ENCODE measurements around the gene EHMT2.
A peak's percentile ranks its signal among the peaks of the same experiment; 100 is the strongest.
"Not testable (repeated sequence)": the region's sequence is repeated elsewhere in the genome, so short reads cannot be mapped to it uniquely, and the experiment has no call there.

EHMT2 gene

DNA sequence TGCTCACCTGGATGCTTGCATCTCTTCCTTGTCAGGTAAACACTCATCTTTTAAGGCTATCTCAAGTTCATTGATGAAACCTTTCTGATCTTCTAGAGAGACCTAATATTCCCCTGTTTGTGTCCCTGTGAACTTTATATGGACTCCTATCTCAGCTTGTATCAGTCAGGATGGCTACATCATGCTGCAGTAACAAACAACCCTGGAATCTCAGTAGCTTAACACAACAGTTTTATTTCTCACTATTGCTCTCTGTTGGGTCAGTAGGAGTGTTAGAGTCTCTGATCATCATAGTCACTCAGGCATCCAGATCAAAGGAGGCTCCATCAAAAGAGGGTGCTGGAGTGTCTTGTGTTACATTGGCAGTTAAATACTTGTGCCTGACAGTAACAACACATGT lies 17.9 kb upstream of the EHMT2 start:
- DNase-seq (ENCODE audit: low spot score), result no peak

GRCh38 chr6:31911826-31912585 lies 14.5 kb upstream of the EHMT2 start:
- DNase-seq (ENCODE audit: low spot score), result no peak

GRCh38 chr6:31909298-31909697 lies 11.8 kb upstream of the EHMT2 start:
- DNase-seq (ENCODE audit: low spot score), result not testable (repeated sequence)

DNA sequence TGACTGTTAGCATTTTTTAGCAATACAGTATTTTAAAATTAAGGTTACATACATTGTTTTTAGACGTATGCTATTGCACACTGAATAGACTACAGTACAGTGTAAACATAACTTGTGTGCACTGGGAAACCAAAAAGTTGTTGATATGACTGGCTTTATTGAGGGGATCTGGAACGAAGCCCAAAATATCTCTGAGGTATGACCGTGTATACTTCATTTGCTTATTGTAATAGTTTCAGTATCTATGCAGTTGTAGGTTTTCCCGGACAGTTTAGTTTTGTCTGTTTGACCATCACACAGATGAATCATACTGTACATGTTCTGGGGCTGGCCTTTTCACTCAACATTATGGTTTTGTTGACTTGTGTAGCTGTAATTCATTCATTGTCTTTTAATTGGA lies 11.3 kb upstream of the EHMT2 start:
- no peak for DNase-seq (ENCODE audit: low spot score)

GRCh38 chr6:31908255-31908654 lies 10.8 kb upstream of the EHMT2 start:
- DNase-seq (ENCODE audit: low spot score), result not testable (repeated sequence)

- no peak for DNase-seq (ENCODE audit: low spot score)
Observed at GRCh38 chr6:31907158-31907813, 9.8 kb upstream of the EHMT2 start.

DNA sequence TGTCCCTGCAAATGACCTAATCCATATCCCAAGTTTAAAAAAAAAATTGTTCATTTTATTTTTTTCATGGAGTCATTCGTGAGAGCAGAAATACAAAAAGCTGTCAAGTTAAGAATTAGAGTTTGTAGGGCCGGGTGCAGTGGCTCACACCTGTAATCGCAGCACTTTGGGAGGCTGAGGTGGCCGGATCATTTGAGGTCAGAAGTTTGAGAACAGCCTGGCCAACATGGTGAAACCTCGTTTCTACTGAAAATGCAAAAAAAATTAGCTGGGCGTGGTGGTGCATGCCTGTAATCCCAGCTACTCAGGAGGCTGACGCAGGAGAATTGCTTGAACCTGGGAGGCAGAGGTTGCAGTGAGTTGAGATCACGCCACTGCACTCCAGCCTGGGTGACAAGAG lies 9.2 kb upstream of the EHMT2 start:
- not testable (repeated sequence) for DNase-seq (ENCODE audit: low spot score)

GRCh38 chr6:31906122-31906521 lies 8.6 kb upstream of the EHMT2 start:
- DNase-seq (ENCODE audit: low spot score), result peak; percentile 53

- no peak for DNase-seq (ENCODE audit: low spot score)
Observed at GRCh38 chr6:31905041-31905440, 7.5 kb upstream of the EHMT2 start.

DNA sequence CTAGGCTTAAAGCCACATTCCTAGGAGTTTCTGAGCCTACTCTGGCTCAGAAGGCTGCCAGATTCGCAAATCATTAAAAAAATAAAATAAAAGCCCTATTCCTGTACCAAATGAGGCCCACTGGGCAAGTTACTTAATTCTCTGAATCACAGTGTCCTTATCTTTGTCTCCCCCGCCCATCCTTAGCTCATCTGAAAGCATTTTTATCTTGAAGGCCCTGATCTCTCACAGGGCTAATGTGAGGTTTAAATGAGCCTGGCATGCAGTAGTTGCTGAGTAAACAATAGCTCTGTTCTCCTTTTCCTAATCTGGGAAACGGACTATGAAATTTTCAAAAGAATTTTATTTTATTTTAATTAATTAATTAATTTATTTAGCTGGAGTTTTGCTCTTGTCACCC lies 6.5 kb upstream of the EHMT2 start:
- DNase-seq (ENCODE audit: low spot score), result no peak

DNA sequence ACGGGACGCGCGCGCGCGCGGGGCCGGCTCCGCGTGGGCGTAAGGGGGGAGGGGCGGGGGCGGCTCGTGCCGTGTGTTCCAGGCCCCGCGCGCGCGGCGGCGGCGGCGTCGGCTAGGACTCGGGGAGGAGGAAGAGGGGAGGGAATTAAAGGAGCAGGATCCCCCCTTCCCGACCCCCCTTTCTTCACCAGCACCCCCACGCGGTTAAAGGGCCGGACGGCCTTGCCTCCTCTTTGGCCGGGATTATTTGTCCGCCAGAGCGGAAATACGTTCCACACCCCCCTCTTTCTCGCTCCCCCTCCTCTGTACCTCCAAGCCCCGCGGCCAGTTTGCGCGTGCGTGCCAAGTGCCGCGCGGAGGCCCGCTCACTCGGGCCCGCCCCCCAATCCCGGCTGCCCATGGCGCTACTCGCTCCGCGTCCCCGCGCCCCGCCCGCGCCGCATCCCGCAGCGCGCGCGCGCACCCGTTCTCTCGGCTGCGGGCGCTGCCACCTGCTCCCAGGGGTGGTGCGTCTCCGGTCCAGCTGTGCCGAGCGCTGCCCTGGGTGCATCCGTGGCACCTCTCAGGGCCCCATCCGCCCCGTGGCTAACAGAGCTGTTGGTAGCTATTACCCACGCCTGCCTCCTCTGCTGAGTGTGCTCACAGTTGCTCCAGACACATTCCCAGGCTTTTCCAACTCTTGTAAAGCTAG lies 4.6 kb upstream of the EHMT2 start, which contains the start of gene ZBTB12:
Gene ZBTB12 (minus strand): TSS at position 134 of the 691 bp plus-strand sequence. CDS start 781 bp downstream, outside the sequence.
- DNase-seq (ENCODE audit: low spot score), result peak; percentile 96

DNA sequence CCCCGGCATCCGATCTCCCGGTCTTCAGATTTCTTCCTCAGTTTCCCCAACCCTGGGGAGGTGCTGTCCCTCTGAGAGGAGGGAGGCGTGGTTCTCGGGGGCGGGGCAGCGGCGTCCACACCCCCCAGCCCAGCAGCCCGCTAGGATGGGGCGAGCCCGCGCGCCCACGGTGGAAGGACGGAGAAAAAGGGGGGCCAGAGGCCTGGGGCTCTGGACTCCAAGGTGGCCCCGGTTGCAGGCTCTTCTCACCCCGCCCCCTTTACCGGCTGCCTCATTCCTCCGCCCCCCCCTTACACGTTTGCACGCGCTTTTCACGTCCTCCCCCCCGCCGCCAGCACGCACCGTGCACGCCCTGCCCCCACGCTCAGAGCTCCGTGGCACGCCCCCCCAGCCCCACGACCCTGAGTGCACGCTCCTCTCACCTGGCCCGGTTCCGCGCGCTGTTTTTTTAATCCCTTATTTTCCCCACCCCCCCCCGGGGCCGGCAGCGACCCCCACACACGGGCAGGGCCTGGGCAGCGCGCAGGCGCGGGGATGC lies 4.0 kb upstream of the EHMT2 start:
- peak; percentile 42 for DNase-seq (ENCODE audit: low spot score)

- DNase-seq (ENCODE audit: low spot score), result no peak
Observed at GRCh38 chr6:31900917-31901414, 3.5 kb upstream of the EHMT2 start.

DNA sequence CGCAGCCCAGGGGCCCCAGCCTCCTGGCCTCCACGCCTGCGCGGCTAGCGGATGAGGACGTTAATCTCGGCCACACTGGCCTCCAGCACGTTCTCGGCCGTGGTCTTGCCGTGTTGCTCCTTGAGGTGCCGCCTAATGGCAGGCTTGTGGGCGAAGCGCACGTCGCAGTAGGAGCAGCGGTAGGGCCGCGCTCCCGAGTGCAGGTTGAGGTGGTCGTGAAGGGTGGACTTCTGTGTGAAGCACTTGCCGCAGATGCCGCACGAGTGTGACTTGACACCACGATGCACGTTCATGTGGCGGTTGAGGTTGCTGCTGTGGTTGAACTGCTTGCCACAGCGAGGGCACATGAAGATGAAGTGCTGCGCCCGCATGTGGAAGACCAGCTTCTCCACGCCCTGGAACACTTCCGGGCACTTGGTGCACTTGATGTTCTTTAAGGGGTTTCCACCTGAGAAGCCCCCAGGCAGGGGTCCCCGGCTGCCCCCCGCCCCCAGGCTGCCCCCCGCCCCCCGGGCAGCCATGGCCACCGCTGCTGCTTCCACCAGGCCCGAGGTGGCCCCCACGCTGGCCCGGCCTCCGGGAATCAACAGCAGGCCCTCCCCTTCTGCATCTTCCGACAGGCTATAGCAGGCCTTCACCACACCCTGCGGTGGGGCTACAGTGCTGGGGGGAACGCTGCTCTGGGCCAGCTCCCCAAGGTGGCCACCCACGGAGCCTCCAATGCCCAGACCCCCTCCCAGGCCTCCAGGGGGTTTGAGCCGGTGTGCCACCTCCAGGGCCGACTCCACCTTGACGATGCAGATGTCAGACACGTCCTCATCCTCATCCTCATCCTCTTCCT lies 2.6 kb upstream of the EHMT2 start:
- DNase-seq (ENCODE audit: low spot score), result no peak

- DNase-seq (ENCODE audit: low spot score), result no peak
Observed at GRCh38 chr6:31899215-31899614, 1.7 kb upstream of the EHMT2 start.

DNA sequence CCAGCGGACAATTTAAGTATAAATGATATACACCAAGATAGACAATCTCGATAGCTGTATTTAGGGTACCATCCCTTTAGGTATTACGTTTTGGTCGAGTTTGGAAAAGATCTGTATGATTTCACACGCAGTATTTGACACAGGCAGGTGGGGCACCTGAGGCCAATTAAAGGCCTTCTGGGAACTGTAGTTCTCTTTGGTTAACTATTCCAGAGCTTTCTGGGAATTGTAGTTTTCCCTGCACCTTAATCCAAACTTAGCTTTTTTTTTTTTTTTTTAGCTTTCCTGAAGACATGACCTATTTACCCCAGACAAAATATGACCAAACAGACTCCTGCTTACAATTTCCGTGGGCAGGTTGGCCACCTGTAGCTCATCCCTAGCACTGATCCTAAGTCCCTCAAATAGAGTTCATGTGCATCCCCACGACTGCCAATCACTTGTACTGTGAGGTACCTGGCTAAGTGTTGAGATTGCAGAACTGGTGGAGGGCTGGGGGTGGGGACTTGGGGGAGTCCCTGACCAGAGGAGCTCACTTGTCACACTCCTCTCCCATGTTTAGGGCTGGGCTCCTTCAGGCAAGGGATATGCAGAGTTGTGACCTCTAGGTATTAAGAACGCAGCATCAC lies 999 bp upstream of the EHMT2 start:
- no peak for DNase-seq (ENCODE audit: low spot score)

- peak; percentile 82 for DNase-seq (ENCODE audit: low spot score)
Observed at GRCh38 chr6:31896856-31897611, 464 bp downstream of the EHMT2 start.

DNA sequence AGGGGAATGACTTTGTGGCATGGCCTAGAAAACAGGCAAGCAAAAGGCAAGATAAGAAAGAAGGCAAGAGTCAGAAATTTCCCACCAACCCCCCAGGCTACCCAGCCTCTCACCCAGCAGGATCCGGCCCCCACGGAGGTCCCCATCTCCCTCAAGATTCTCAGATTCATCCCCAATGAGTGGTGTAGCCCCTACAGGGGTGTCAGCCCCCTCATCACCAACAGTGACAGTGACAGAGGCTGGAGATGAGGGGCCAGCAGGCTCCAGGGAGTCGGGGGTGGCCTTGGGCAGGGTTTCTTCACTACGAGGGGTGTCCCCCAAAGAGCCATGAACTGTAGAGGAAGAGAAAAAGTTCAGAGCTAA lies 1.0 kb downstream of the EHMT2 start:
- no peak for DNase-seq (ENCODE audit: low spot score)

DNA sequence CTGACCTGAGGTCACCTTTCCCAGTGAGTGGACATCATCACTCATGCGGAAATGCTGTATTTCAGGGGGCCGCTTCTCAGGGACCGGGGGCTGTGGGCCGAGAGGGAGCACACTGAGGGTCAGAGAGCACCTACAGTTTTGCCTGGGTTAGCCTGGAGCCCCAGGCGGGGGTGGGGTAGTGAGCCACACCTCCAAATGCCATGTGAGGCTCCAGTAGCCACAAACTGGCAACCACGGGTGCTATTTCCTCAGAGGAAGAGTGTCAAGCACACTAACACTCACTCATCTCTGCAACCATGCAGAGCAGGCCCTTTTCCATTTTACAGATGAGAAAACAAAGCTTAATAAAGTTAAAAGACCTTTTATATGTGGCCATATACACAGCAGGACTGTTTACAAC lies 4.7 kb downstream of the EHMT2 start:
- no peak for DNase-seq (ENCODE audit: low spot score)

GRCh38 chr6:31889331-31889972 lies 8.0 kb downstream of the EHMT2 start:
- DNase-seq (ENCODE audit: low spot score), result no peak

Measured in iPS-NIHi11 (cell line).